GM23338 (cell line): ENCODE data around the gene TM6SF1. TPM values are rescaled to one million over a fixed set of nuclear protein-coding genes. Genes with fewer than 3 reads are reported as not detected.

Experiments used
- ATAC-seq: fragments of 200-7000 bp; cut with Tn5 transposase; 3 replicates; pipeline ENCODE4 v1.9.1; 2020
- DNase-seq: peaks from one replicate; pipeline ENCODE4 v3.0.0-alpha.2; 2015; ENCODE audit warnings: low spot score
- H2AFZ ChIP-seq: fragments of 200-600 bp; sonication (generic); 2 replicates; pipeline ENCODE4 v1.8.0; 2016; ENCODE audit warnings: antibody characterized with exemption, mild to moderate bottlenecking, moderate library complexity
- H3F3A ChIP-seq: fragments of 200-600 bp; sonication (generic); replicated peaks from 2 replicates; pipeline ENCODE4 v1.8.0; 2017; ENCODE audit warnings: antibody characterized with exemption, mixed run types, low read depth
- H3K27ac ChIP-seq: fragments of 200-600 bp; sonication (generic); 2 replicates; pipeline ENCODE4 v1.6.1; 2016; ENCODE audit warnings: low read depth
- H3K27me3 ChIP-seq: fragments of 200-600 bp; sonication (generic); 2 replicates; pipeline ENCODE4 v1.8.0; 2016; ENCODE audit warnings: mild to moderate bottlenecking, mixed run types, moderate library complexity; ENCODE audit not compliant: insufficient read depth
- H3K36me3 ChIP-seq: fragments of 200-600 bp; sonication (generic); 2 replicates; pipeline ENCODE4 v1.8.0; 2016; ENCODE audit warnings: mild to moderate bottlenecking; ENCODE audit not compliant: insufficient read depth
- H3K4me1 ChIP-seq: fragments of 200-600 bp; sonication (generic); 2 replicates; pipeline ENCODE4 v1.8.0; 2016; ENCODE audit warnings: mild to moderate bottlenecking, moderate library complexity; ENCODE audit not compliant: insufficient read depth
- H3K4me2 ChIP-seq: fragments of 200-600 bp; sonication (generic); 2 replicates; pipeline ENCODE4 v1.7.1; 2017; ENCODE audit warnings: mixed run types
- H3K4me3 ChIP-seq: fragments of 200-600 bp; sonication (generic); 2 replicates; pipeline ENCODE4 v1.6.1; 2016; ENCODE audit warnings: mixed run types
- H3K79me2 ChIP-seq: fragments of 200-600 bp; sonication (generic); replicated peaks from 2 replicates; pipeline ENCODE4 v1.8.0; 2017; ENCODE audit warnings: mild to moderate bottlenecking; ENCODE audit not compliant: insufficient read depth
- H3K9me2 ChIP-seq: fragments of 200-600 bp; sonication (generic); 2 replicates; pipeline ENCODE4 v1.8.0; 2017; ENCODE audit not compliant: insufficient read depth
- H4K20me1 ChIP-seq: fragments of 200-600 bp; sonication (generic); replicated peaks from 2 replicates; pipeline ENCODE4 v1.8.0; 2017; ENCODE audit warnings: mild to moderate bottlenecking; ENCODE audit not compliant: insufficient read depth
- H3K27ac Mint-ChIP-seq: 2 replicates; pipeline ENCODE4 v1.8.0; 2020; ENCODE audit warnings: inconsistent platforms, mild to moderate bottlenecking, moderate library complexity, mixed read lengths
- H3K27me3 Mint-ChIP-seq: 3 replicates; pipeline ENCODE4 v1.8.0; 2022; ENCODE audit warnings: low read depth, mild to moderate bottlenecking, moderate library complexity, mixed read lengths, inconsistent platforms; ENCODE audit not compliant: insufficient read depth, poor library complexity
- H3K36me3 Mint-ChIP-seq: 3 replicates; pipeline ENCODE4 v1.8.0; 2021; ENCODE audit warnings: low read depth, mild to moderate bottlenecking, inconsistent platforms, moderate library complexity, mixed read lengths
- H3K4me1 Mint-ChIP-seq: 3 replicates; pipeline ENCODE4 v1.8.0; 2020; ENCODE audit warnings: mild to moderate bottlenecking, inconsistent platforms, mixed read lengths
- H3K4me3 Mint-ChIP-seq: 3 replicates; pipeline ENCODE4 v1.8.0; 2021; ENCODE audit warnings: moderate library complexity, mild to moderate bottlenecking, inconsistent platforms, mixed read lengths
- H3K9me3 Mint-ChIP-seq: 3 replicates; pipeline ENCODE4 v1.8.0; 2020; ENCODE audit warnings: moderate library complexity, mild to moderate bottlenecking, inconsistent platforms, mixed read lengths
- CREB1 ChIP-seq: fragments of 250-450 bp; sonication (Bioruptor Pico); IDR thresholded peaks from 2 replicates; pipeline ENCODE4 v1.5.0; 2020; ENCODE audit warnings: low read depth, mild to moderate bottlenecking, moderate library complexity
- CTCF ChIP-seq, 2 experiments: fragments of 200-600 bp in 1 of 2; sonication (generic) in 1 of 2; conservative IDR thresholded peaks; 2 replicates each; pipeline versions ENCODE4 v1.5.1 to v1.6.1; 2016 to 2017; ENCODE audit warnings: antibody characterized with exemption in 2 of 2, low read depth in 2 of 2, mild to moderate bottlenecking in 2 of 2, moderate library complexity in 1 of 2
- ETS1 ChIP-seq: IDR thresholded peaks from 2 replicates; pipeline ENCODE4 v1.6.1; 2016; ENCODE audit warnings: antibody characterized with exemption
- EZH2phosphoT487 ChIP-seq: fragments of 200-600 bp; sonication (generic); IDR thresholded peaks from one replicate; pipeline ENCODE4 v1.8.1; 2018; ENCODE audit warnings: antibody characterized with exemption; ENCODE audit not compliant: unreplicated experiment
- JUNB ChIP-seq: IDR thresholded peaks from one replicate; pipeline ENCODE4 v1.6.1; 2016; ENCODE audit warnings: antibody characterized with exemption; ENCODE audit not compliant: unreplicated experiment
- NANOG ChIP-seq: IDR thresholded peaks from 2 replicates; pipeline ENCODE4 v1.6.1; 2016; ENCODE audit warnings: antibody characterized with exemption, borderline replicate concordance
- POLR2AphosphoS5 ChIP-seq: IDR thresholded peaks from 2 replicates; pipeline ENCODE4 v1.6.1; 2016; ENCODE audit warnings: antibody characterized with exemption, low read depth
- REST ChIP-seq: IDR thresholded peaks from one replicate; pipeline ENCODE4 v1.6.1; 2018; ENCODE audit warnings: antibody characterized with exemption; ENCODE audit not compliant: unreplicated experiment
- STAT1 ChIP-seq: IDR thresholded peaks from one replicate; pipeline ENCODE4 v1.6.1; 2016; ENCODE audit warnings: antibody characterized with exemption; ENCODE audit not compliant: unreplicated experiment
- ZNF114 ChIP-seq: fragments of 250-450 bp; sonication (Bioruptor Pico); IDR thresholded peaks from 2 replicates; pipeline ENCODE4 v1.5.0; 2020; ENCODE audit warnings: mild to moderate bottlenecking, moderate library complexity
- ZNF331 ChIP-seq: fragments of 250-450 bp; sonication (Bioruptor Pico); IDR thresholded peaks from 2 replicates; pipeline ENCODE4 v1.5.0; 2020; ENCODE audit warnings: low read depth, mild to moderate bottlenecking, moderate library complexity
- ZNF462 ChIP-seq: fragments of 250-450 bp; sonication (Bioruptor Pico); IDR thresholded peaks from 2 replicates; pipeline ENCODE4 v1.5.0; 2020; ENCODE audit warnings: mild to moderate bottlenecking, moderate library complexity
- polyA plus RNA-seq: library from polyadenylated mRNA; unstranded; fragments of >200 nt; fragmentation: Nextera tagmentation; extraction: Ambion mirVana; gene quantifications from 2 replicates; pipeline ENCODE4 v1.2.1, GENCODE V29; 2016
- total RNA-seq: library from RNA; depleted of rRNA; stranded (reverse); fragments of >200 nt; shearing (Covaris generic); gene quantifications from 2 replicates; pipeline ENCODE4 v1.2.3, GENCODE V29; 2014

The TM6SF1 gene
- total and polyA plus RNA-seq, 2 experiments from 2014 or later, result 0.80 to 1.5 TPM

GRCh38 chr15:83158393-83158792 is 50.9 kb downstream of the TM6SF1 start (continued):
- no peak for TF ChIP-seq CTCF (conservative IDR thresholded peaks at IDR 0.05; ENCODE audit: low read depth in 2 of 2)
- TF ChIP-seq NANOG, result no peak
- TF ChIP-seq ZNF114, result no peak
- no peak for TF ChIP-seq STAT1
- no peak for TF ChIP-seq JUNB
- TF ChIP-seq REST, result no peak
- no peak for TF ChIP-seq ZNF331
- TF ChIP-seq CREB1 (CRISPR knock-in tag), result no peak

- H3K4me3 Mint-ChIP-seq, result no peak overlapping the region
- no peak for ATAC-seq
- H3K36me3 ChIP-seq, result peaks cover 8% of the 10 kb centered on the region; the same call in 1 of the 2 replicates
- no peaks in the 10 kb centered on the region for H3K9me3 Mint-ChIP-seq
- peaks cover 40% of the 10 kb centered on the region for H3K36me3 Mint-ChIP-seq
- no peak overlapping the region for H3K4me2 ChIP-seq
- H3K9me2 ChIP-seq, result no peaks in the 10 kb centered on the region
- no peak for DNase-seq
- no peaks in the 10 kb centered on the region for H3K27me3 Mint-ChIP-seq
- no peaks in the 10 kb centered on the region for H3K27me3 ChIP-seq
- no peak overlapping the region for H3K27ac ChIP-seq
- H3K4me3 ChIP-seq, result no peak overlapping the region
- no peak overlapping the region for H3K27ac Mint-ChIP-seq
- peaks cover 25% of the 10 kb centered on the region for H4K20me1 ChIP-seq
- no peaks in the 10 kb centered on the region for H3F3A ChIP-seq
- H3K4me1 ChIP-seq, result peaks cover 7% of the 10 kb centered on the region; the same call in 1 of the 2 replicates
- peaks cover 15% of the 10 kb centered on the region for H3K4me1 Mint-ChIP-seq
- H3K79me2 ChIP-seq, result peaks cover 42% of the 10 kb centered on the region
- no peak overlapping the region for H2AFZ ChIP-seq
- no peak for TF ChIP-seq POLR2AphosphoS5
- TF ChIP-seq EZH2phosphoT487, result no peak
- TF ChIP-seq ZNF331, result no peak
- no peak for TF ChIP-seq CREB1 (CRISPR knock-in tag)
- no peak for TF ChIP-seq ZNF462 (CRISPR knock-in tag)
- TF ChIP-seq ETS1, result no peak
- TF ChIP-seq ZNF114, result no peak
Observed at GRCh38 chr15:83160741-83161140, 53.3 kb downstream of the TM6SF1 start.
